IMR-90 (cell line): ENCODE data around the gene STAT5A. TPM values are rescaled to one million over a fixed set of nuclear protein-coding genes. Genes with fewer than 3 reads are reported as not detected.
A peak's percentile ranks its signal among the peaks of the same experiment; 100 is the strongest.

Experiments
- ATAC-seq: fragments of 200-7000 bp; cut with Tn5 transposase; 2 replicates; pipeline ENCODE4 v1.9.1; 2020; ENCODE audit warnings: low read depth, mild to moderate bottlenecking, moderate library complexity
- BruUV-seq: library from RNA; stranded (reverse); fragments of 400-500 nt; replicated peaks from 2 replicates; lab custom pipeline; 2021; lab: Mats Ljungman, UMichigan
- CTCF ChIA-PET: fragments of 300-600 bp; formaldehyde crosslinking; extraction: SDS; loops from one replicate; lab custom pipeline; 2021; ENCODE audit warnings: antibody characterized with exemption; lab: Yijun Ruan, JAX
- POLR2A ChIA-PET: fragments of 300-600 bp; sonication (Branson Sonifier 250); formaldehyde crosslinking; loops from one replicate; lab custom pipeline; 2022; ENCODE audit warnings: antibody characterized with exemption; ENCODE audit not compliant: unreplicated experiment; lab: Charles Lee
- DNase-seq: peaks from one replicate; pipeline ENCODE4 v3.0.0; 2013
- H2AFZ ChIP-seq: replicated peaks from 2 replicates; pipeline ENCODE3; 2013; ENCODE audit warnings: low read length, mild to moderate bottlenecking; ENCODE audit not compliant: poor library complexity
- H2AK5ac ChIP-seq: 2 replicates; pipeline ENCODE4 v1.6.1; 2013; ENCODE audit warnings: low read depth, low read length, inconsistent platforms
- H2AK9ac ChIP-seq: replicated peaks from 2 replicates; pipeline ENCODE3; 2013; ENCODE audit warnings: mild to moderate bottlenecking, low read depth, low read length, moderate library complexity; ENCODE audit not compliant: poor library complexity
- H2BK120ac ChIP-seq: 2 replicates; pipeline ENCODE4 v1.6.1; 2013; ENCODE audit warnings: low read depth, low read length, inconsistent platforms
- H2BK15ac ChIP-seq: 3 replicates; pipeline ENCODE4 v1.6.1; 2013; ENCODE audit warnings: low read depth, low read length, inconsistent platforms
- H2BK20ac ChIP-seq: 2 replicates; pipeline ENCODE4 v1.6.1; 2013; ENCODE audit warnings: low read depth, mild to moderate bottlenecking, inconsistent platforms, low read length, moderate library complexity
- H2BK5ac ChIP-seq: 2 replicates; pipeline ENCODE4 v1.6.1; 2013; ENCODE audit warnings: mild to moderate bottlenecking, low read depth, low read length, inconsistent platforms; ENCODE audit not compliant: poor library complexity, severe bottlenecking
- H3K14ac ChIP-seq: replicated peaks from 2 replicates; pipeline ENCODE4 v1.6.1; 2013; ENCODE audit warnings: low read depth, low read length, inconsistent platforms
- H3K18ac ChIP-seq: 2 replicates; pipeline ENCODE4 v1.6.1; 2013; ENCODE audit warnings: low read depth, low read length, control low read depth
- H3K23ac ChIP-seq: 2 replicates; pipeline ENCODE4 v1.6.1; 2013; ENCODE audit warnings: low read depth, low read length, inconsistent platforms
- H3K27ac ChIP-seq: 2 replicates; pipeline ENCODE4 v1.5.1; 2013; ENCODE audit warnings: mild to moderate bottlenecking, control low read depth, low read length; ENCODE audit not compliant: insufficient read depth
- H3K27me3 ChIP-seq: 2 replicates; pipeline ENCODE4 v1.6.1; 2013; ENCODE audit warnings: low read length; ENCODE audit not compliant: control insufficient read depth, insufficient read depth
- H3K36me3 ChIP-seq: 2 replicates; pipeline ENCODE4 v1.6.1; 2013; ENCODE audit warnings: low read length, mixed read lengths; ENCODE audit not compliant: control insufficient read depth, insufficient read depth
- H3K4ac ChIP-seq: 2 replicates; pipeline ENCODE4 v1.6.1; 2013; ENCODE audit warnings: low read depth, low read length, inconsistent platforms
- H3K4me1 ChIP-seq: 2 replicates; pipeline ENCODE4 v1.6.1; 2013; ENCODE audit warnings: low read length, mixed read lengths; ENCODE audit not compliant: control insufficient read depth, insufficient read depth
- H3K4me2 ChIP-seq: 2 replicates; pipeline ENCODE4 v1.6.1; 2013; ENCODE audit warnings: low read depth, mild to moderate bottlenecking, control low read depth, low read length, moderate library complexity
- H3K4me3 ChIP-seq: 2 replicates; pipeline ENCODE4 v1.5.1; 2013; ENCODE audit warnings: low read depth, mild to moderate bottlenecking, control low read depth, low read length, moderate library complexity; ENCODE audit not compliant: insufficient read depth
- H3K56ac ChIP-seq: 2 replicates; pipeline ENCODE4 v1.6.1; 2013; ENCODE audit warnings: low read length, inconsistent platforms; ENCODE audit not compliant: insufficient read depth; ENCODE audit errors: extremely low read depth
- H3K79me1 ChIP-seq, 2 experiments: 2 replicates each; pipeline ENCODE4 v1.6.1; 2013; ENCODE audit warnings: low read length in 2 of 2, inconsistent platforms in 1 of 2, low read depth in 1 of 2
- H3K9ac ChIP-seq: 2 replicates; pipeline ENCODE4 v1.6.1; 2013; ENCODE audit warnings: low read depth, low read length, control low read depth
- H3K9me1 ChIP-seq: 2 replicates; pipeline ENCODE4 v1.6.1; 2013; ENCODE audit warnings: low read length, inconsistent platforms; ENCODE audit not compliant: insufficient read depth
- H3K9me3 ChIP-seq: 2 replicates; pipeline ENCODE4 v1.6.1; 2013; ENCODE audit warnings: low read length; ENCODE audit not compliant: control insufficient read depth, insufficient read depth
- H4K20me1 ChIP-seq: 2 replicates; pipeline ENCODE4 v1.6.1; 2013; ENCODE audit warnings: low read length, inconsistent platforms; ENCODE audit not compliant: insufficient read depth
- H4K5ac ChIP-seq: 2 replicates; pipeline ENCODE4 v1.6.1; 2013; ENCODE audit warnings: mild to moderate bottlenecking, low read depth, low read length, control low read depth
- H4K8ac ChIP-seq, 2 experiments: 2 replicates each; pipeline ENCODE4 v1.6.1; 2013; ENCODE audit warnings: low read depth in 2 of 2, low read length in 2 of 2, control low read depth in 1 of 2, inconsistent platforms in 1 of 2
- H4K91ac ChIP-seq: 2 replicates; pipeline ENCODE4 v1.6.1; 2013; ENCODE audit warnings: low read depth, low read length, inconsistent platforms; ENCODE audit not compliant: insufficient read depth
- BHLHE40 ChIP-seq: fragments of 150-350 bp; IDR thresholded peaks from 2 replicates; pipeline ENCODE4 v1.6.1; 2016; ENCODE audit warnings: mild to moderate bottlenecking, low read depth, low read length
- CEBPB ChIP-seq: IDR thresholded peaks from 2 replicates; pipeline ENCODE4 v1.6.1; 2012; ENCODE audit warnings: low read depth, low read length, improper control_type of control experiment
- CHD1 ChIP-seq: IDR thresholded peaks from 2 replicates; pipeline ENCODE4 v1.6.1; 2012; ENCODE audit warnings: low read depth, low read length, improper control_type of control experiment
- FOS ChIP-seq: fragments of 150-350 bp; IDR thresholded peaks from 2 replicates; pipeline ENCODE4 v1.6.1; 2016; ENCODE audit warnings: low read depth, low read length
- MAFK ChIP-seq: IDR thresholded peaks from 2 replicates; pipeline ENCODE4 v1.6.1; 2012; ENCODE audit warnings: low read depth, low read length, improper control_type of control experiment
- MAZ ChIP-seq: IDR thresholded peaks from 2 replicates; pipeline ENCODE4 v1.6.1; 2012; ENCODE audit warnings: low read depth, mild to moderate bottlenecking, low read length, improper control_type of control experiment, moderate library complexity, borderline replicate concordance
- MXI1 ChIP-seq: IDR thresholded peaks from 2 replicates; pipeline ENCODE4 v1.6.1; 2012; ENCODE audit warnings: low read depth, mild to moderate bottlenecking, low read length, moderate library complexity, borderline replicate concordance
- NFE2L2 ChIP-seq: fragments of 150-350 bp; IDR thresholded peaks from 2 replicates; pipeline ENCODE4 v1.6.1; 2016; ENCODE audit warnings: low read depth, mild to moderate bottlenecking, low read length
- POLR2A ChIP-seq: IDR thresholded peaks from 2 replicates; pipeline ENCODE4 v1.6.1; 2012; ENCODE audit warnings: mild to moderate bottlenecking, low read depth, low read length
- RAD21 ChIP-seq: IDR thresholded peaks from 2 replicates; pipeline ENCODE4 v1.6.1; 2012; ENCODE audit warnings: low read length, improper control_type of control experiment
- RCOR1 ChIP-seq: IDR thresholded peaks from 2 replicates; pipeline ENCODE4 v1.6.1; 2012; ENCODE audit warnings: mild to moderate bottlenecking, low read length, improper control_type of control experiment; ENCODE audit not compliant: insufficient replicate concordance
- RFX5 ChIP-seq: IDR thresholded peaks from 2 replicates; pipeline ENCODE4 v1.8.0; 2012; ENCODE audit warnings: low read depth, mild to moderate bottlenecking, low read length, moderate library complexity
- SMC3 ChIP-seq: fragments of 150-350 bp; IDR thresholded peaks from 2 replicates; pipeline ENCODE4 v1.6.1; 2016; ENCODE audit warnings: low read depth, mild to moderate bottlenecking, antibody characterized with exemption, low read length, moderate library complexity
- WGBS, 2 experiments: methylation state at CpG; one replicate each; pipeline versions ENCODE4 v1.1.5 to v1.1.7; 2013; ENCODE audit warnings: missing lambda C conversion rate in 2 of 2; ENCODE audit not compliant: insufficient read length in 1 of 2; ENCODE audit errors: extremely low coverage in 2 of 2; 5-methylcytosine and 5-hydroxymethylcytosine counted together
- dilution Hi-C: fragments of 300-500 bp; cut with HindIII; formaldehyde crosslinking; loops from one replicate; pipeline ENCODE4 v1.14.3; 2018; ENCODE audit warnings: low sequenced_read_pairs; ENCODE audit not compliant: unreplicated experiment
- in situ Hi-C: fragments of 300-500 bp; cut with MboI; formaldehyde crosslinking; loops from 3 replicates; pipeline ENCODE4 v1.14.3; 2019; ENCODE audit warnings: low sequenced_read_pairs, inconsistent platforms, mixed read lengths
- intact Hi-C: fragments of 100-400 bp; cut with micrococcal nuclease; formaldehyde crosslinking; loops from 2 replicates; pipeline ENCODE4 v1.10.0; 2022
- polyA plus RNA-seq, 3 experiments: library from polyadenylated mRNA; depleted of rRNA; stranded (reverse); fragments of >200 nt; gene quantifications; 2 replicates each; pipeline ENCODE4 v1.2.3, GENCODE V29; 2012; ENCODE audit warnings: low replicate concordance in 1 of 3
- total RNA-seq: library from RNA; depleted of rRNA; stranded (reverse); fragments of >200 nt; gene quantifications from 2 replicates; pipeline ENCODE4 v1.2.3, GENCODE V29; 2012
- TF ChIP-seq, protein P1 (sequence below): fragments of 150-350 bp; IDR thresholded peaks from 2 replicates; pipeline ENCODE4 v1.6.1; 2016; ENCODE audit warnings: low read depth, mild to moderate bottlenecking, low read length, moderate library complexity, borderline replicate concordance
- TF ChIP-seq, protein P2 (sequence below): conservative IDR thresholded peaks from 2 replicates; pipeline ENCODE4 v1.5.1; 2012; ENCODE audit warnings: mild to moderate bottlenecking, low read depth, low read length, improper control_type of control experiment
- TF ChIP-seq, protein P3 (sequence below): fragments of 150-350 bp; IDR thresholded peaks from 2 replicates; pipeline ENCODE4 v1.6.1; 2017; ENCODE audit warnings: mild to moderate bottlenecking, antibody characterized with exemption, low read length, low read depth

STAT5A gene
- total and polyA plus RNA-seq, 2 of the 4 experiments (the other 2 are of a cell fraction) = 1.3 to 1.4 TPM

DNA sequence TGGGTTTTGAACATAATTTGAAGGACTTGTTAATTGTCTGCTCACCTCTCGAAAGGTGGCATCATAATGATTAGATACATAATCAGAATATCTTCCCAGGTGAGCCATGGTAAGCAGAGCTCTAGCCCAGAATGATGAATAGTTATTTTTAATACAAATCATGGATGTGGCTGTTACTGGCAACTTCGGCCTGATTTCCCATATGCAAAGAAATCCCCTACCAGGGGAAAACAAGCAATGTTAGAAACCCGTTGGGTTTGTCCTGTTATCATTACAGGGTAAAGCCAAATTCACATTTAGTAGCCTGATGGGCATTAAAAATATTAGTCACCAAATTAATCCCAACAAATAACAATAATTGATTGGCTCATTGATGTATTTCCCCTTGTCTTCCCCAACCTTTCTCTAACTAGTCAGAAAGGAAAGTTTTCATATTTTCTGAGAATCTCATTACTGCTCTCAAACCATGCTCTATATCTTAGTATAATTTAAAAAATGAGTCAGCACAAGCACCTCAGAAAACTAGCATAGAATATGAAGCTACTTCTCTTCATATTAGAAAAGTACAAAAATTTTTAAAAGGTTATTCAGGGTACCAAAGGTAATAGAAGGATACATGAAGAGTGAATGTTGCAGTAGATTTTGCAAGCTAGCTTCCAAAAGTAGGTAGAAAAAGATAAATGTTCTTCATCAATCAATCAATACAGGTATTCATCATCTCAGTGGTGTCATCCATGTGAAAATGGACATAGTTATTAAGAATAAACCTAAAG, 17.1 kb upstream of the STAT5A start:
- ChIA-PET CTCF (no interaction called here), POLR2A (no interaction called here)
- Histone ChIP-seq H2BK120ac (no peak overlapping the region), H3K79me1 (peaks cover 13 to 72% of the 10 kb centered on the region in 2 experiments; a peak in 3 of 4 replicates), H3K9me3 (no peaks in the 10 kb centered on the region), H4K5ac (no peak overlapping the region), H3K27ac (no peak overlapping the region), H2AK5ac (no peak overlapping the region), H2AFZ (no peak overlapping the region), H3K36me3 (no peaks in the 10 kb centered on the region), H3K4me3 (no peak overlapping the region), H2AK9ac (no peak overlapping the region), H3K9ac (no peak overlapping the region), H2BK5ac (peak overlapping the region; percentile 58), H3K14ac (no peak overlapping the region), H3K4me1 (peaks cover 11% of the 10 kb centered on the region), H3K27me3 (no peaks in the 10 kb centered on the region), H2BK20ac (no peak overlapping the region), H4K8ac (no peak overlapping the region), H3K56ac (no peak overlapping the region), H4K91ac (no peak overlapping the region), H3K23ac (no peak overlapping the region; the same call in 1 of the 2 replicates), H3K4me2 (no peak overlapping the region), H3K9me1 (peaks cover 18% of the 10 kb centered on the region), H3K4ac (no peak overlapping the region), H4K20me1 (peaks cover 49% of the 10 kb centered on the region), H3K18ac (no peak overlapping the region), H2BK15ac (no peak overlapping the region)
- WGBS, 2 experiments = no CpG with 5 or more reads among the region's 3 CpGs
- dilution Hi-C loops = no loop called here
- no peak for ATAC-seq
- TF ChIP-seq, protein P1, sequence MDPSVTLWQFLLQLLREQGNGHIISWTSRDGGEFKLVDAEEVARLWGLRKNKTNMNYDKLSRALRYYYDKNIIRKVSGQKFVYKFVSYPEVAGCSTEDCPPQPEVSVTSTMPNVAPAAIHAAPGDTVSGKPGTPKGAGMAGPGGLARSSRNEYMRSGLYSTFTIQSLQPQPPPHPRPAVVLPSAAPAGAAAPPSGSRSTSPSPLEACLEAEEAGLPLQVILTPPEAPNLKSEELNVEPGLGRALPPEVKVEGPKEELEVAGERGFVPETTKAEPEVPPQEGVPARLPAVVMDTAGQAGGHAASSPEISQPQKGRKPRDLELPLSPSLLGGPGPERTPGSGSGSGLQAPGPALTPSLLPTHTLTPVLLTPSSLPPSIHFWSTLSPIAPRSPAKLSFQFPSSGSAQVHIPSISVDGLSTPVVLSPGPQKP = no peak
- TF ChIP-seq RFX5 (no peak), MAZ (no peak), SMC3 (no peak), CHD1 (no peak), RAD21 (no peak), FOS (no peak), CEBPB (no peak), BHLHE40 (no peak), RCOR1 (no peak), NFE2L2 (no peak), POLR2A (no peak), MAFK (no peak), MXI1 (no peak)
- TF ChIP-seq, protein P2, sequence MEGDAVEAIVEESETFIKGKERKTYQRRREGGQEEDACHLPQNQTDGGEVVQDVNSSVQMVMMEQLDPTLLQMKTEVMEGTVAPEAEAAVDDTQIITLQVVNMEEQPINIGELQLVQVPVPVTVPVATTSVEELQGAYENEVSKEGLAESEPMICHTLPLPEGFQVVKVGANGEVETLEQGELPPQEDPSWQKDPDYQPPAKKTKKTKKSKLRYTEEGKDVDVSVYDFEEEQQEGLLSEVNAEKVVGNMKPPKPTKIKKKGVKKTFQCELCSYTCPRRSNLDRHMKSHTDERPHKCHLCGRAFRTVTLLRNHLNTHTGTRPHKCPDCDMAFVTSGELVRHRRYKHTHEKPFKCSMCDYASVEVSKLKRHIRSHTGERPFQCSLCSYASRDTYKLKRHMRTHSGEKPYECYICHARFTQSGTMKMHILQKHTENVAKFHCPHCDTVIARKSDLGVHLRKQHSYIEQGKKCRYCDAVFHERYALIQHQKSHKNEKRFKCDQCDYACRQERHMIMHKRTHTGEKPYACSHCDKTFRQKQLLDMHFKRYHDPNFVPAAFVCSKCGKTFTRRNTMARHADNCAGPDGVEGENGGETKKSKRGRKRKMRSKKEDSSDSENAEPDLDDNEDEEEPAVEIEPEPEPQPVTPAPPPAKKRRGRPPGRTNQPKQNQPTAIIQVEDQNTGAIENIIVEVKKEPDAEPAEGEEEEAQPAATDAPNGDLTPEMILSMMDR = no peak
- TF ChIP-seq, protein P3, sequence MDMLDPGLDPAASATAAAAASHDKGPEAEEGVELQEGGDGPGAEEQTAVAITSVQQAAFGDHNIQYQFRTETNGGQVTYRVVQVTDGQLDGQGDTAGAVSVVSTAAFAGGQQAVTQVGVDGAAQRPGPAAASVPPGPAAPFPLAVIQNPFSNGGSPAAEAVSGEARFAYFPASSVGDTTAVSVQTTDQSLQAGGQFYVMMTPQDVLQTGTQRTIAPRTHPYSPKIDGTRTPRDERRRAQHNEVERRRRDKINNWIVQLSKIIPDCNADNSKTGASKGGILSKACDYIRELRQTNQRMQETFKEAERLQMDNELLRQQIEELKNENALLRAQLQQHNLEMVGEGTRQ = no peak
- in situ Hi-C loops = no loop called here
- intact Hi-C loops = no loop called here
- DNase-seq = no peak
- BruUV-seq = no TSS peak
